Activated T-helper 2 cell treated with anti-CD3 and anti-CD28 coated beads, Interferon-gamma antibody, Interleukin-2, Interleukin-4, amounts not matched to agents 10 μg/mL and 5 μg/mL and 100 μg/mL, durations not matched to agents 14 hours and 24 hours and 36 hours (primary cell): ENCODE measurements around the gene TPRA1. TPM values are rescaled to one million over a fixed set of nuclear protein-coding genes. Genes with fewer than 3 reads are reported as not detected.
"Not testable (repeated sequence)": the region's sequence is repeated elsewhere in the genome, so short reads cannot be mapped to it uniquely, and the experiment has no call there.

Experiments
- DNase-seq: peaks from one replicate; pipeline ENCODE4 v3.0.0; 2021; ENCODE audit warnings: low spot score
- H3K27ac Mint-ChIP-seq: one replicate; pipeline ENCODE4 v1.8.0; 2021; ENCODE audit warnings: mixed read lengths
- H3K27me3 Mint-ChIP-seq: one replicate; pipeline ENCODE4 v1.8.0; 2021; ENCODE audit warnings: low read depth, mixed read lengths
- H3K36me3 Mint-ChIP-seq: one replicate; pipeline ENCODE4 v1.8.0; 2021; ENCODE audit warnings: low read depth, mixed read lengths
- H3K4me1 Mint-ChIP-seq: one replicate; pipeline ENCODE4 v1.8.0; 2021; ENCODE audit warnings: low read depth, mixed read lengths
- H3K4me3 Mint-ChIP-seq: one replicate; pipeline ENCODE4 v1.8.0; 2021; ENCODE audit warnings: low read depth, mild to moderate bottlenecking, moderate library complexity, mixed read lengths
- H3K9me3 Mint-ChIP-seq: one replicate; pipeline ENCODE4 v1.8.0; 2021; ENCODE audit warnings: mixed read lengths
- intact Hi-C: fragments of 100-400 bp; cut with micrococcal nuclease; formaldehyde crosslinking; loops from one replicate; pipeline ENCODE4 v1.15.1; 2023
- total RNA-seq: library from RNA; stranded (reverse); gene quantifications from 2 replicates; pipeline ENCODE4 v1.2.3, GENCODE V29; 2022

Gene TPRA1
- total RNA-seq, 1 donor from 2014 or later: 36.0 TPM

GRCh38 chr3:127534564-127534963 is 56.0 kb downstream of the TPRA1 start:
- intact Hi-C loops: no loop called here
- H3K27me3 Mint-ChIP-seq: peaks cover 6% of the 10 kb centered on the region
- no peak for DNase-seq

DNA sequence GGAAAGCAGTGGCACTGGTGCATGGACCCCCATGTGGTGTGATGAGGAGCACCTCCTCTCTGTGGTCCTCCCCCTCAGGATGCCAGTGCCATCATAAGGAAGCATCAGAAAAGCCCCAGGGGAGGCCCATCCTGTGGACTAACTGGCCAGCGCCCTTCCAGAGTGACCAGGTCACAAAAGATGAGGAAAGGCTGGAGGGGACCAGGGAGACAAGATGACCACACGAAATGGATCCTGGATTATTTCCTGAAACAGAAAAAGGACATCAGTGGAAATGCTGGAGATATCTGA is 56.4 kb downstream of the TPRA1 start:
- Mint-ChIP-seq H3K27me3 (peaks cover 6% of the 10 kb centered on the region), H3K9me3 (no peaks in the 10 kb centered on the region)

More at GRCh38 chr3:127534564-127534963, 56.0 kb downstream of the TPRA1 start:
- Mint-ChIP-seq H3K4me3 (no peak overlapping the region), H3K4me1 (no peaks in the 10 kb centered on the region), H3K9me3 (no peaks in the 10 kb centered on the region), H3K36me3 (no peaks in the 10 kb centered on the region), H3K27ac (no peak overlapping the region)

DNA sequence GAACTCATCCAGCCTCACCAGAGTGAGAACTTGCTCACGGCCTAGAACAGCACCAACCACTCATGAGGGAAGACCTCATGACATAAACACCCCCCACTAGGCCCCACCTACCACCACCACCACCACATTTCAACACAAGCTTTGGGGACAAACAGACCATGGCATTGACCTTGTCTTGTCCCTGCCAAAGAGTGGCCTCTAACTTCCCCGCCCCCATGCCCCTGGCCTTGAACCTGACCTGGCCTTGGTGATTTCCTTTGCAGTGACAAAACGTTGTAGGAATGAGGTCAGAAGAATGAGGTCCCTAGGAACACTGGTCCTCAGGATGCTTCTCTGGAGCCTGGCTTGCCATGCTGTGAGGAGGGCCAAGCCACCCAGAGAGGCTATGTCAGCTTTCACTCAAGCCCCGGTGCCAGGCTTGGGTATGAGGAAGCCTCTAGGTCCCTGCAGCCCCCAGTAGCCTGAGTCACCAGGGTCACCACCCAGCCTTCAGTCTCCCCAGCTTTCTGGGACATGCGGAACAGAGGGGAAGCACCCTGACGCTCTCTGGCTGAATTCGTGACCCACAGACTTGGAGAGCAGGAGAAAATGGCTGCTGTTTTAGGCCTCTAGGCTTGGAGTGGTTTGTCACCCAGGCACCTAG is 57.9 kb downstream of the TPRA1 start:
- Mint-ChIP-seq H3K27me3 (peaks cover 4% of the 10 kb centered on the region), H3K9me3 (no peaks in the 10 kb centered on the region), H3K4me1 (no peaks in the 10 kb centered on the region), H3K27ac (no peak overlapping the region), H3K36me3 (no peaks in the 10 kb centered on the region), H3K4me3 (no peak overlapping the region)
- intact Hi-C loops: no loop called here
- DNase-seq: no peak

More for the DNA sequence above, 56.4 kb downstream of the TPRA1 start:
- no peaks in the 10 kb centered on the region for H3K4me1 Mint-ChIP-seq
- H3K27ac Mint-ChIP-seq: no peak overlapping the region
- intact Hi-C loops: no loop called here
- DNase-seq: no peak
- H3K36me3 Mint-ChIP-seq: no peaks in the 10 kb centered on the region
- no peak overlapping the region for H3K4me3 Mint-ChIP-seq

DNA sequence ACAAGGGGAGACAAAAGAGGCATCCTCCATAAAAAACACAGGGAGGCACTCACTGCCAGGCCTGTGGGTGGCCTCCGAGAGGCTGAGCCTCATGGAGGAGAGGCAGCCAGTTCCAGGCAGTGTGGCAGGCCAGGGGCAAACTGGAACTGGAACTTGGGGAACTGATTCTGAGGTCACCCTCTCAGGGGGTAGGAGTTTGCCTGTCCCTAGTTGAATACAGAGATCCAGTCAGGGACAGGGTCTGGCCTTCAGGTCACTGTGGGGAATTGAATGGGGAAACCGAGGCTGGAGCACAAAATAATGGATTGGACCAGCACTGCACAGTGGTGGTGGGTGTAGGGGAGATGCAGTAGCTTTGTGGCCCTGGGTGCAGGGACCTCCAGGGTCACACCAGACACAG is 58.7 kb downstream of the TPRA1 start:
- H3K27me3 Mint-ChIP-seq: peaks cover 3% of the 10 kb centered on the region
- H3K4me1 Mint-ChIP-seq: no peaks in the 10 kb centered on the region
- no peak overlapping the region for H3K4me3 Mint-ChIP-seq
- H3K9me3 Mint-ChIP-seq: no peaks in the 10 kb centered on the region
- no peaks in the 10 kb centered on the region for H3K36me3 Mint-ChIP-seq
- no peak overlapping the region for H3K27ac Mint-ChIP-seq
- DNase-seq: no peak
- intact Hi-C loops: no loop called here

- intact Hi-C loops, DNase-seq, H3K36me3 Mint-ChIP-seq: not testable (repeated sequence)
Observed at GRCh38 chr3:127530863-127531262, 59.7 kb downstream of the TPRA1 start.

GRCh38 chr3:127529346-127530188 is 61.0 kb downstream of the TPRA1 start:
- Mint-ChIP-seq H3K4me1 (no peaks in the 10 kb centered on the region), H3K27ac (no peak overlapping the region), H3K36me3 (no peaks in the 10 kb centered on the region), H3K4me3 (no peak overlapping the region), H3K9me3 (no peaks in the 10 kb centered on the region), H3K27me3 (peaks cover 1% of the 10 kb centered on the region)
- intact Hi-C loops: no loop called here
- no peak for DNase-seq

More at GRCh38 chr3:127530863-127531262, 59.7 kb downstream of the TPRA1 start:
- H3K27ac Mint-ChIP-seq, H3K4me1 Mint-ChIP-seq, H3K27me3 Mint-ChIP-seq, H3K4me3 Mint-ChIP-seq, H3K9me3 Mint-ChIP-seq: not testable (repeated sequence)

GRCh38 chr3:127525373-127525772 is 65.2 kb downstream of the TPRA1 start:
- H3K4me3 Mint-ChIP-seq: no peak overlapping the region

GRCh38 chr3:127524296-127524896 is 66.1 kb downstream of the TPRA1 start:
- Mint-ChIP-seq H3K36me3 (no peaks in the 10 kb centered on the region), H3K27ac (no peak overlapping the region), H3K9me3 (no peaks in the 10 kb centered on the region), H3K4me1 (no peaks in the 10 kb centered on the region), H3K27me3 (peaks cover 5% of the 10 kb centered on the region), H3K4me3 (no peak overlapping the region)
- intact Hi-C loops: no loop called here
- DNase-seq: no peak

More at GRCh38 chr3:127525373-127525772, 65.2 kb downstream of the TPRA1 start:
- no peaks in the 10 kb centered on the region for H3K4me1 Mint-ChIP-seq
- H3K36me3 Mint-ChIP-seq: no peaks in the 10 kb centered on the region
- H3K27ac Mint-ChIP-seq: no peak overlapping the region
- no peaks in the 10 kb centered on the region for H3K9me3 Mint-ChIP-seq
- peaks cover 4% of the 10 kb centered on the region for H3K27me3 Mint-ChIP-seq
- no peak for DNase-seq
- intact Hi-C loops: no loop called here

Other genes with a start within 250 kb of the TPRA1 start
- 196 and 215 TPM in 2 replicates for gene MCM2, start 7.7 kb upstream of the TPRA1 start, total RNA-seq
- gene PODXL2, start 38.5 kb upstream of the TPRA1 start, total RNA-seq: 3.5 and 3.9 TPM in 2 replicates
- gene ABTB1, start 82.2 kb upstream of the TPRA1 start, total RNA-seq: 11.7 and 12.1 TPM in 2 replicates
- 6.5 and 6.6 TPM in 2 replicates for gene MGLL, start 231.8 kb upstream of the TPRA1 start, total RNA-seq